HCT116 (cell line): ENCODE data around the gene ERFE. TPM values are rescaled to one million over a fixed set of nuclear protein-coding genes. Genes with fewer than 3 reads are reported as not detected.

Experiments used
- ATAC-seq: fragments of 200-7000 bp; cut with Tn5 transposase; 2 replicates; pipeline ENCODE4 v1.9.1; 2020; ENCODE audit warnings: mild to moderate bottlenecking, moderate library complexity
- BruUV-seq: library from RNA; stranded (reverse); fragments of 400-500 nt; replicated peaks from 2 replicates; lab custom pipeline; 2021; lab: Mats Ljungman, UMichigan
- CTCF ChIA-PET: fragments of 300-600 bp; sonication (Branson Sonifier 250); formaldehyde crosslinking; loops from one replicate; lab custom pipeline; 2021; ENCODE audit warnings: antibody characterized with exemption; lab: Charles Lee
- POLR2A ChIA-PET: fragments of 300-600, 350-600 bp; sonication (Branson Sonifier 250); formaldehyde crosslinking; loops from one replicate; lab custom pipeline; 2021; ENCODE audit warnings: antibody characterized with exemption; lab: Charles Lee
- RAD21 ChIA-PET, 2 experiments: fragments of 300-600 bp; sonication (Branson Sonifier 250); formaldehyde crosslinking; loops; one replicate each; lab custom pipeline; 2023; ENCODE audit warnings: low total read pairs in 2 of 2; ENCODE audit not compliant: uncharacterized antibody in 2 of 2, unreplicated experiment in 2 of 2, low non-redundant PET in 1 of 2; lab: Charles Lee
- DNase-seq: peaks from one replicate; pipeline ENCODE4 v3.0.0-alpha.2; 2010; ENCODE audit warnings: low read depth, low spot score
- H2AFZ ChIP-seq: fragments of 200-600 bp; shearing (Covaris generic), sonication (generic); 2 replicates; pipeline ENCODE4 v1.6.1; 2017; ENCODE audit warnings: low read depth, mixed run types, mixed read lengths, antibody characterized with exemption, low read length; ENCODE audit not compliant: poor library complexity, severe bottlenecking
- H3K27ac ChIP-seq: 2 replicates; pipeline ENCODE4 v1.5.1; 2012; ENCODE audit warnings: low read depth, low read length
- H3K27me3 ChIP-seq: fragments of 200-600 bp; sonication (generic); 2 replicates; pipeline ENCODE4 v1.6.1; 2016; ENCODE audit warnings: mixed run types, low read length, mixed read lengths; ENCODE audit not compliant: insufficient read depth
- H3K36me3 ChIP-seq, 2 experiments: fragments of 200-500 bp in 1 of 2; fragments of 200-600 bp in 1 of 2; sonication (Bioruptor generic) in 1 of 2; sonication (generic) in 1 of 2; 2 replicates each; pipeline versions ENCODE4 v1.5.1 to v1.6.1; 2014 to 2016; ENCODE audit warnings: low read length in 2 of 2, inconsistent platforms in 1 of 2, mixed read lengths in 1 of 2, mixed run types in 1 of 2; ENCODE audit not compliant: insufficient read depth in 2 of 2, control insufficient read depth in 1 of 2
- H3K4me1 ChIP-seq, 2 experiments: fragments of 200-600 bp in 1 of 2; sonication (generic) in 1 of 2; 2 replicates each; pipeline versions ENCODE4 v1.5.1 to v1.6.1; 2012 to 2017; ENCODE audit warnings: low read length in 2 of 2, inconsistent platforms in 1 of 2, mild to moderate bottlenecking in 1 of 2, mixed read lengths in 1 of 2, mixed run types in 1 of 2, moderate library complexity in 1 of 2; ENCODE audit not compliant: insufficient read depth in 2 of 2, control insufficient read depth in 1 of 2
- H3K4me2 ChIP-seq: fragments of 200-600 bp; sonication (generic); 2 replicates; pipeline ENCODE4 v1.6.1; 2017; ENCODE audit warnings: mixed run types, low read length, mixed read lengths
- H3K4me3 ChIP-seq, 2 experiments: fragments of 200-600 bp in 1 of 2; sonication (generic) in 1 of 2; replicated peaks in 1 of 2; 2 replicates each; pipeline ENCODE4 v1.5.1; 2011 to 2016; ENCODE audit warnings: low read length in 2 of 2, control low read depth in 1 of 2, low read depth in 1 of 2, mild to moderate bottlenecking in 1 of 2, mixed read lengths in 1 of 2, mixed run types in 1 of 2
- H3K79me2 ChIP-seq: fragments of 200-600 bp; sonication (generic); 2 replicates; pipeline ENCODE4 v1.6.1; 2017; ENCODE audit warnings: mild to moderate bottlenecking, mixed run types, low read length, moderate library complexity, mixed read lengths; ENCODE audit not compliant: insufficient read depth
- H3K9ac ChIP-seq: fragments of 200-600 bp; sonication (generic); 2 replicates; pipeline ENCODE4 v1.6.1; 2016; ENCODE audit warnings: low read length, mixed read lengths
- H3K9me2 ChIP-seq: fragments of 200-600 bp; sonication (generic), shearing (Covaris generic); 2 replicates; pipeline ENCODE4 v1.6.1; 2017; ENCODE audit warnings: mixed run types, mild to moderate bottlenecking, moderate library complexity; ENCODE audit not compliant: insufficient read depth
- H3K9me3 ChIP-seq, 2 experiments: fragments of 200-500 bp in 1 of 2; fragments of 200-600 bp in 1 of 2; sonication (Bioruptor generic) in 1 of 2; sonication (generic) in 1 of 2; 2 replicates each; pipeline ENCODE4 v1.6.1; 2014 to 2017; ENCODE audit warnings: low read length in 2 of 2, mixed read lengths in 2 of 2, inconsistent platforms in 1 of 2, low read depth in 1 of 2, mild to moderate bottlenecking in 1 of 2, mixed run types in 1 of 2, moderate library complexity in 1 of 2; ENCODE audit not compliant: control insufficient read depth in 1 of 2, insufficient read depth in 1 of 2
- H4K20me1 ChIP-seq: fragments of 200-600 bp; sonication (generic), shearing (Covaris generic); 2 replicates; pipeline ENCODE4 v1.6.1; 2017; ENCODE audit warnings: mixed run types, mild to moderate bottlenecking, moderate library complexity; ENCODE audit not compliant: insufficient read depth
- CBX3 ChIP-seq: IDR thresholded peaks from 2 replicates; pipeline ENCODE4 v1.6.1; 2012; ENCODE audit warnings: low read depth
- JUND ChIP-seq: IDR thresholded peaks from 2 replicates; pipeline ENCODE4 v1.6.1; 2012
- SIN3A ChIP-seq: IDR thresholded peaks from 2 replicates; pipeline ENCODE4 v1.6.1; 2012; ENCODE audit warnings: low read depth
- YY1 ChIP-seq: IDR thresholded peaks from 2 replicates; pipeline ENCODE4 v1.6.1; 2011; ENCODE audit warnings: low read length, low read depth, moderate library complexity, mild to moderate bottlenecking; ENCODE audit not compliant: insufficient replicate concordance; ENCODE audit errors: extremely low read depth
- intact Hi-C: fragments of 100-400 bp; cut with micrococcal nuclease; formaldehyde crosslinking; loops from 2 replicates; pipeline ENCODE4 v1.10.0; 2022
- total RNA-seq: library from RNA; stranded (reverse); gene quantifications from one replicate; pipeline ENCODE4 v1.2.1, GENCODE V29; 2021; ENCODE audit not compliant: unreplicated experiment
- TF ChIP-seq, protein P1 (sequence below): IDR thresholded peaks from 2 replicates; pipeline ENCODE4 v1.6.1; 2012
- TF ChIP-seq, protein P2 (sequence below): IDR thresholded peaks from 2 replicates; pipeline ENCODE4 v1.6.1; 2012; ENCODE audit warnings: low read depth
- TF ChIP-seq, protein P3 (sequence below): IDR thresholded peaks from 2 replicates; pipeline ENCODE4 v1.6.1; 2012

Gene ERFE
- total RNA-seq, 1 experiment from 2014 or later: 17.3 TPM

DNA sequence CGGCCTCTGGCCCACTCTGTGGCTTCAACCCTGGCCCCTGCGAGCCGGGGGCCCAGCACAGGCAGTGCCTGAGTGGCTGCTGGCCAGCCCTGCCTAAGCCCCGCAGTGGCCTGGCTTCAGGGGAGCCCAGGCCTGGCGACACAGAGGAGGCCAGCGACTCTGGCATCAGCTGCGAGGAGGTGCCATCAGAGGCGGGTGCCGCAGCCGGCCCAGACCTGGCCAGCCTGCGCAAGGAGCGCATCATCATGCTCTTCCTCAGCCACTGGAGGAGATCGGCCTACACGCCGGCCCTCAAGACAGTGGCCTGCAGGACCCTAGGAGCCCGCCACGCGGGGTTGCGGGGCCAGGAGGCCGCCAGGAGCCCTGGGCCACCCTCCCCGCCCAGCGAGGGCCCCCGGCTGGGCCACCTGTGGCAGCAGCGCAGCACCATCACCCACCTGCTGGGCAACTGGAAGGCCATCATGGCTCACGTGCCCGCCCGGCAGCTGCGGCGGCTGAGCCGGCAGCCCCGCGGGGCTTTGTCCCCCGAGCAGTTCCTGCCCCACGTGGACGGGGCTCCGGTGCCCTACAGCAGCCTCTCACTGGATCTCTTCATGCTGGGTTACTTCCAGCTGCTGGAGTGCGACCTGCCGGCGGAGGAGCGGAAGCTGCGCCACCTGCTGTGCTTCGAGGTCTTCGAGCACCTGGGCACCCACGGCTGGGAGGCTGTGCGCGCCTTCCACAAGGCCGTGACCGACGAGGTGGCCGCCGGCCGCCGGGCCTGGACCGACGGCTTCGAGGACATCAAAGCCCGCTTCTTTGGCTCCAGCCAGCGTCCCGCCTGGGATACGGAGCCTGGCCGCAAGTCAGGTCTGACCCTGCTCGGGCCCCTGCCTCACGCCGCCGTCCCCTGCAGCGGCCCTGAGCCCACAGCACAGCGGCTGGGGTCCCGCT lies 27.8 kb upstream of the ERFE start:
- TF ChIP-seq, protein P1, sequence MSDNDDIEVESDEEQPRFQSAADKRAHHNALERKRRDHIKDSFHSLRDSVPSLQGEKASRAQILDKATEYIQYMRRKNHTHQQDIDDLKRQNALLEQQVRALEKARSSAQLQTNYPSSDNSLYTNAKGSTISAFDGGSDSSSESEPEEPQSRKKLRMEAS: no peak
- no peak for TF ChIP-seq SIN3A
- no peak for TF ChIP-seq CBX3
- H3K9me3 ChIP-seq: peaks cover 0 to 8% of the 10 kb centered on the region in 2 experiments; a peak in 1 of 4 replicates
- H2AFZ ChIP-seq: no peak overlapping the region
- ChIA-PET RAD21 (no interaction called here), POLR2A (no interaction called here), CTCF (no interaction called here)
- no peak for DNase-seq
- no peak overlapping the region for H3K9ac ChIP-seq
- no peak overlapping the region for H3K4me3 ChIP-seq
- H3K27me3 ChIP-seq: no peaks in the 10 kb centered on the region
- no TSS peak for BruUV-seq
- no peaks in the 10 kb centered on the region for H3K36me3 ChIP-seq
- H3K9me2 ChIP-seq: no peaks in the 10 kb centered on the region
- H3K79me2 ChIP-seq: no peaks in the 10 kb centered on the region
- no peak for ATAC-seq
- H4K20me1 ChIP-seq: no peaks in the 10 kb centered on the region
- no peaks in the 10 kb centered on the region for H3K4me1 ChIP-seq
- no peak overlapping the region for H3K4me2 ChIP-seq
- no peak overlapping the region for H3K27ac ChIP-seq
- intact Hi-C loops: no loop called here

DNA sequence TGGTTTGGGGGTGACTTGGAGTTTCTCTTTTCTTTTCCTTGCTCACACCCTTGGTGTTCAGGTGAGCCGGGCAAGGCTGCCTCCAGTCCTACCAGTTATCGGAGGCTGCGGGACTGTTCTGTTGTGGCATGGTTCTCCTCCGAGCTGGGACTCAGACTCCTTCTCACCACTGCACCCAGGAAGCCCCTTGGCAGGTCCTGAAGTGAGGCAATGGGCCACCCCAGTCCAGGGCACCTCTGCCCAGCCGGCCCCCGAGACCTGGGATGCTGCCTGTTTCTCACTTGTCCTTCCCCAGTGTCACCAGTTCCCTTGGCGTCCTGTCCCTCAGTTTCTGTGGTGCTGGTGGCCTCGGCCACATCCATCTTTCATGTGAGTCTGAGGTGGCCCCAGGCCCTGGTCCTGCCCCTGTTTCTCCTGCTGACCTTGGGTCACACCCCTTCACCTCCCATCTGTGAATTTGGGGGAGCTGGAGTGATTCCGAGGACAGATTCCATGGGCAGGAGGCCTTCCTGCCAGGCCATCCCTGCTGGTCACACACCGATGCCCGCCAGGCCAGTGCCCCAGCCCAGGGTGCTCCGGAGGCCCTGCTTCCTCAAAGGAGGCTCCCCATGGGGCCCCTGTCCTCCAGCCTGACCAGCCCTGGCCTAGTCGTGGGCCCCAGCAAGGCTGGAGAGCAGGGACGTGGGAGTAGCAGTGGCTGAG lies 26.9 kb upstream of the ERFE start:
- intact Hi-C loops: no loop called here
- RAD21 ChIA-PET: no interaction called here

More for the DNA sequence above, 26.9 kb upstream of the ERFE start:
- H3K9me2 ChIP-seq: no peaks in the 10 kb centered on the region
- H3K36me3 ChIP-seq: no peaks in the 10 kb centered on the region
- no peak overlapping the region for H3K9ac ChIP-seq
- POLR2A ChIA-PET: no interaction called here
- no peaks in the 10 kb centered on the region for H3K79me2 ChIP-seq
- H4K20me1 ChIP-seq: no peaks in the 10 kb centered on the region
- no peak overlapping the region for H3K4me2 ChIP-seq
- no peak for ATAC-seq
- no peaks in the 10 kb centered on the region for H3K27me3 ChIP-seq
- H3K4me1 ChIP-seq: no peaks in the 10 kb centered on the region
- BruUV-seq: no TSS peak
- no peak for TF ChIP-seq YY1
- no peak for TF ChIP-seq JUND
- TF ChIP-seq, protein P2, sequence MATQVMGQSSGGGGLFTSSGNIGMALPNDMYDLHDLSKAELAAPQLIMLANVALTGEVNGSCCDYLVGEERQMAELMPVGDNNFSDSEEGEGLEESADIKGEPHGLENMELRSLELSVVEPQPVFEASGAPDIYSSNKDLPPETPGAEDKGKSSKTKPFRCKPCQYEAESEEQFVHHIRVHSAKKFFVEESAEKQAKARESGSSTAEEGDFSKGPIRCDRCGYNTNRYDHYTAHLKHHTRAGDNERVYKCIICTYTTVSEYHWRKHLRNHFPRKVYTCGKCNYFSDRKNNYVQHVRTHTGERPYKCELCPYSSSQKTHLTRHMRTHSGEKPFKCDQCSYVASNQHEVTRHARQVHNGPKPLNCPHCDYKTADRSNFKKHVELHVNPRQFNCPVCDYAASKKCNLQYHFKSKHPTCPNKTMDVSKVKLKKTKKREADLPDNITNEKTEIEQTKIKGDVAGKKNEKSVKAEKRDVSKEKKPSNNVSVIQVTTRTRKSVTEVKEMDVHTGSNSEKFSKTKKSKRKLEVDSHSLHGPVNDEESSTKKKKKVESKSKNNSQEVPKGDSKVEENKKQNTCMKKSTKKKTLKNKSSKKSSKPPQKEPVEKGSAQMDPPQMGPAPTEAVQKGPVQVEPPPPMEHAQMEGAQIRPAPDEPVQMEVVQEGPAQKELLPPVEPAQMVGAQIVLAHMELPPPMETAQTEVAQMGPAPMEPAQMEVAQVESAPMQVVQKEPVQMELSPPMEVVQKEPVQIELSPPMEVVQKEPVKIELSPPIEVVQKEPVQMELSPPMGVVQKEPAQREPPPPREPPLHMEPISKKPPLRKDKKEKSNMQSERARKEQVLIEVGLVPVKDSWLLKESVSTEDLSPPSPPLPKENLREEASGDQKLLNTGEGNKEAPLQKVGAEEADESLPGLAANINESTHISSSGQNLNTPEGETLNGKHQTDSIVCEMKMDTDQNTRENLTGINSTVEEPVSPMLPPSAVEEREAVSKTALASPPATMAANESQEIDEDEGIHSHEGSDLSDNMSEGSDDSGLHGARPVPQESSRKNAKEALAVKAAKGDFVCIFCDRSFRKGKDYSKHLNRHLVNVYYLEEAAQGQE: no peak
- TF ChIP-seq, protein P3, sequence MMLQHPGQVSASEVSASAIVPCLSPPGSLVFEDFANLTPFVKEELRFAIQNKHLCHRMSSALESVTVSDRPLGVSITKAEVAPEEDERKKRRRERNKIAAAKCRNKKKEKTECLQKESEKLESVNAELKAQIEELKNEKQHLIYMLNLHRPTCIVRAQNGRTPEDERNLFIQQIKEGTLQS: no peak
- TF ChIP-seq, all 23 proteins: peak for 0
- no peaks in the 10 kb centered on the region; a peak in 1 of 4 replicates for H3K9me3 ChIP-seq
- H3K27ac ChIP-seq: no peak overlapping the region; the same call in 1 of the 2 replicates
- CTCF ChIA-PET: no interaction called here
- no peak for DNase-seq
- H2AFZ ChIP-seq: no peak overlapping the region
- H3K4me3 ChIP-seq: no peak overlapping the region
